Bronchial epithelial cell (primary cell): Measurements from ENCODE around the gene ZFP28. TPM values are rescaled to one million over a fixed set of nuclear protein-coding genes. Genes with fewer than 3 reads are reported as not detected.
A peak's percentile ranks its signal among the peaks of the same experiment; 100 is the strongest.

Source experiments
- DNase-seq: peaks from one replicate; pipeline ENCODE4 v3.0.0-alpha.2; 2010; ENCODE audit warnings: low read depth
- FAIRE-seq: peaks from 2 replicates; lab custom pipeline; 2011; peaks lifted over from hg19 to GRCh38; lab: Jason Lieb, UNC
- H3K27me3 ChIP-seq: 2 replicates; pipeline ENCODE4 v1.5.1; 2011; ENCODE audit warnings: low read length; ENCODE audit not compliant: control insufficient read depth, insufficient read depth
- H3K36me3 ChIP-seq: 2 replicates; pipeline ENCODE4 v1.5.1; 2011; ENCODE audit warnings: low read length; ENCODE audit not compliant: control insufficient read depth, insufficient read depth
- H3K4me3 ChIP-seq: 2 replicates; pipeline ENCODE4 v1.5.1; 2011; ENCODE audit warnings: mild to moderate bottlenecking, low read depth, low read length, control low read depth
- total RNA-seq: library from RNA; depleted of rRNA; stranded (reverse); fragments of >200 nt; gene quantifications from 2 replicates; pipeline ENCODE4 v1.2.1, GENCODE V29; 2014
- TF ChIP-seq, protein P1 (sequence below): IDR thresholded peaks from 2 replicates; pipeline ENCODE4 v1.5.1; 2011; ENCODE audit warnings: mild to moderate bottlenecking, moderate library complexity, low read length, control low read depth, inconsistent platforms; ENCODE audit not compliant: insufficient read depth, severe bottlenecking

ZFP28 gene
- total RNA-seq, result 5.3 and 7.4 TPM in 2 replicates

DNA sequence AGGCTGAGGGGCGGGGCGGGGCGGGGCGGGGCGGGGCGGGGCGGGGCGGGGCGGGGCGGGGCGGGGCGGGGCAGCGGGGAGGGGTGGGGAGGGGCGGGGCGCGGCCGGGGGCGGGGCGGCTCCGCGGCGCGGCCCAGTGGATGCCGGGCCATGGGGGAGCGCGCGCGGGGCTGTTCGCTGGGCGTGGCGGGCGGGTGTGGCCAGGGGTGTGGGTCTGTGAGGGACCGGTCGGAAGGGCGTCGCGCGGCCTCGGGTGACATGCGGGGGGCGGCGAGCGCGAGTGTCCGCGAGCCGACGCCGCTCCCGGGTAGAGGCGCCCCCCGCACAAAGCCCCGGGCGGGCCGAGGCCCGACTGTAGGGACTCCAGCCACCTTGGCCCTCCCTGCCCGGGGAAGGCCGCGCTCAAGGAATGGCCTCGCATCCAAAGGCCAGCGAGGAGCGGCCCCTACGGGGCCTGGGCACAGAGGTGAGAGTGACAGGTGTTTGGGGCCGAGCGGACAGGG, at the start of gene ZFP28:
TSS of gene ZFP28 (plus strand) at position 188 of the 503 bp plus-strand sequence. CDS start at position 259, 71 bp downstream.
- no peak for FAIRE-seq
- no peak for DNase-seq
- Histone ChIP-seq H3K27me3 (no peaks in the 10 kb centered on the region), H3K36me3 (peaks cover 6% of the 10 kb centered on the region), H3K4me3 (peak within 1 kb of the TSS; percentile 84)
- TF ChIP-seq, protein P1, sequence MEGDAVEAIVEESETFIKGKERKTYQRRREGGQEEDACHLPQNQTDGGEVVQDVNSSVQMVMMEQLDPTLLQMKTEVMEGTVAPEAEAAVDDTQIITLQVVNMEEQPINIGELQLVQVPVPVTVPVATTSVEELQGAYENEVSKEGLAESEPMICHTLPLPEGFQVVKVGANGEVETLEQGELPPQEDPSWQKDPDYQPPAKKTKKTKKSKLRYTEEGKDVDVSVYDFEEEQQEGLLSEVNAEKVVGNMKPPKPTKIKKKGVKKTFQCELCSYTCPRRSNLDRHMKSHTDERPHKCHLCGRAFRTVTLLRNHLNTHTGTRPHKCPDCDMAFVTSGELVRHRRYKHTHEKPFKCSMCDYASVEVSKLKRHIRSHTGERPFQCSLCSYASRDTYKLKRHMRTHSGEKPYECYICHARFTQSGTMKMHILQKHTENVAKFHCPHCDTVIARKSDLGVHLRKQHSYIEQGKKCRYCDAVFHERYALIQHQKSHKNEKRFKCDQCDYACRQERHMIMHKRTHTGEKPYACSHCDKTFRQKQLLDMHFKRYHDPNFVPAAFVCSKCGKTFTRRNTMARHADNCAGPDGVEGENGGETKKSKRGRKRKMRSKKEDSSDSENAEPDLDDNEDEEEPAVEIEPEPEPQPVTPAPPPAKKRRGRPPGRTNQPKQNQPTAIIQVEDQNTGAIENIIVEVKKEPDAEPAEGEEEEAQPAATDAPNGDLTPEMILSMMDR, result no peak

DNA sequence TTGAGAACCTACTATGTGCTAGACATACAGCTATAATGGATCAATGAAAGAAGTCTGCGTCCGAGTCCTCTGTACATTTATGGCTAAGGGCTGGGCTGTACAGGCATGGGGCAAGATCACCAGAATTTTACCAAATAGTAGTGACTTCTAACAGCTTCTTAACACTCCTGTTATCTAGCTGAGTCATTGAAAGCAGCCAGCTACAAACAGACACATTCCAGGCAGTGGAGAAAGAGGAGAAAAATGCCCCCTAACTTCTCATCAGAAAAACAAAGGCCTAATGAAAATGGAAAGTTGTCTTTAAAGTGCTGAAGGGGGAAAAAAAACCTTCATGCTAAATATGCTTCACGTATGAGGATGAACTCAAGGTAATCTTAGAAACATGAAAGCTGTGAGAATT, 47.3 kb upstream of the ZFP28 start:
- TF ChIP-seq, protein P1, result no peak
- DNase-seq, result no peak
- no peak for FAIRE-seq
- Histone ChIP-seq H3K36me3 (peaks cover 1% of the 10 kb centered on the region), H3K27me3 (no peaks in the 10 kb centered on the region), H3K4me3 (no peak overlapping the region)

DNA sequence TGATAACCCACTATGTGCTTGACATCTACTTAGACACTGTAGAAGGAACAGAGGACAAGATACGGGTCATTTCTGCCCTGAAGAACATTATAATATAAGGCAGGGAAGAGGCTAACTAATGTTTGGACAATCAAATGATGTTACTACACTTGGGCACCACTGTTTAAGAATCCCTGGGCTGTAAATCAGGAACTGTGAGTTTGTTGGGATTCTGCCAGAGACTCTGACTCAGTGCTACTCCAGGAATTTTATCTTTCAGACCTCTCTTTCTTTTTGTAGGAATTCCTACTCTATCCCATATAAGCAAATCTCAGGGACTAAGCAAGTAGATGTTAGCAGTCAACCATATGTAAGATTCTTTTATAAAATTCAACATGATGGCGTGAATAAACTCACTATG, 34.2 kb upstream of the ZFP28 start:
- Histone ChIP-seq H3K27me3 (no peaks in the 10 kb centered on the region), H3K36me3 (no peaks in the 10 kb centered on the region), H3K4me3 (no peak overlapping the region)
- FAIRE-seq (peak; percentile 43), DNase-seq (peak; percentile 48)
- TF ChIP-seq, protein P1, result no peak

DNA sequence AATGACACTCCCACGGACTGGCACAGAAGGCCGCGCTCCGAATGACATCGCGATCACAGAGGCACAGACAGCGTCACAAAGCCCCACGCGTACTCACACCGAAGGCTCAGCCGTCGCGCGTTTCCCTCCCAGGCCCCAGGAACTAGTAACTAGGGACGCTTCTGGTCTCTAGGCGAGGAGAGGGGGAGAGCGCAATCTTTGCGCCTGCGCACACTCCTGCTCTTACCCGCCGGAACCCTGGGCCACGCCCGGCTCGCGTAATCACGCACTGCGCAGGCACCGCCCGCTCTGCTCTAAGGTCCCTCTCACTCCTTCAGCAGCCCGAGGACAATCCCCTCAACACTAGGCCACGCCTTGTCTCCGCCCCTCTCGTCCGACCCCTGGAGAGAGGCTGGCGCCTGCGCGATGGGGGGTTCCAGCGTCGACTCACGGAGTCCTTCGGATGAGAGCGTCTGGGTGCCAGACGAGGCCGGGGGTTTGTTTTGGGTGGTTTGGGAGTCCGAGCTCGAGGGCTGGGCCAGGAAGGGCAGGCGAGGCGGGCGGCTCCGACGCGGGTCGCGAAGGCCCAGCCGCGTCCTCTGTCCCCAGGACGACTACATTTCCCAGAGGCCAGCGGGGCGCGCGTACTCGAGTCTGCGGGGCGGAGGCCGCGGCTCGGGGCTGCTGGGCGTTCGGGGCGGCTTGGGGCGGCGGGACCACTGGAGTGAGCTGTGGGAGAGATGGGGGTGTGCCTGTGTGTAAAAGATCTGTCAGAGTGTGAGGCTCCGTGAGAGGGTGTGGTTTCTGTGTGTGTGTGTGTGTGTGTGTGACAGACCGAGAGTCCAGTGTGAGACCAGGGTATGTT, 31.1 kb upstream of the ZFP28 start, which contains the start of gene ZNF471:
TSS of gene ZNF471 (plus strand) at position 410 of the 844 bp plus-strand sequence. CDS start 3,717 bp downstream, outside the sequence.
- FAIRE-seq (peak; percentile 52), DNase-seq (peak; percentile 95)
- H3K27me3 ChIP-seq, result no peaks in the 10 kb centered on the region
- TF ChIP-seq, protein P1, result no peak
- peak within 1 kb of the TSS; percentile 61 for H3K4me3 ChIP-seq
- no peaks in the 10 kb centered on the region for H3K36me3 ChIP-seq

DNA sequence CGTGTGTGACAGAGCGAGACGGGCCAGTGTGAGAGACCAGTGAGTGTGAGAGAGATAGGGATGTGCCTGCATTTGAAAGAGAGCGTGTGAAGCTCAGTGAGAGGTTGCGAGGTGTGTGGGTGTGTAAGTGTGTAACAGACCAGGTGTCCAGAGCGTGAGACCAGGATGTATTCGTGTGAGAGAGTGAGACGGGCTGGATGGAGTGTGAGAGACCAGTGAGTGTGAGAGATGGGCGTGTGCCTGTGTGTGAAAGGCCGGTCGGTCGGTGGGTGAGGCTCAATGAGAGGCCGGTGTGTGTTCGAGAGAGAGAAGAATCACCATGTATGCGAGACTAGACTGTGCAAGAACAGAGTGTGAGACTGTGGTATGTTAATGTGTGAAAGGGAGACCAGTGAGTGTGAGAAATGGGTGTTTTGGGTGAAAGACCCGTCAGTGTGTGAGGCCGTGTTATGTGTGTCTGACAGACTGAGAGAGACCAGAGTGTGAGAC, 30.4 kb upstream of the ZFP28 start:
- peak; percentile 15 for DNase-seq
- Histone ChIP-seq H3K36me3 (no peaks in the 10 kb centered on the region), H3K27me3 (no peaks in the 10 kb centered on the region), H3K4me3 (peak overlapping the region; percentile 61)
- FAIRE-seq, result peak; percentile 23
- TF ChIP-seq, protein P1, result no peak
